ENCODE results near the gene CYYR1. TPM values are rescaled to one million over a fixed set of nuclear protein-coding genes. Genes with fewer than 3 reads are reported as not detected.

The CYYR1 gene
- polyA plus RNA-seq, 2 donors, result 4.0 to 4.2 TPM

- no peaks in the 10 kb centered on the region for H3K4me1 ChIP-seq (ENCODE audit: control insufficient read depth in 2 of 2, insufficient read depth in 2 of 2, low read length in 1 of 2)
- no peaks in the 10 kb centered on the region for H3K27me3 ChIP-seq (ENCODE audit: control insufficient read depth in 1 of 2, insufficient read depth in 2 of 2, low read length in 2 of 2)
- H3K36me3 ChIP-seq (ENCODE audit: control insufficient read depth in 2 of 2, insufficient read depth in 2 of 2, low read length in 1 of 2), result no peaks in the 10 kb centered on the region
- 34 to 48% methylated on average over 5 of the region's 5 CpGs for whole genome bisulfite sequencing, 2 donors
- no peaks in the 10 kb centered on the region for H3K9me3 ChIP-seq (ENCODE audit: control insufficient read depth in 2 of 2, insufficient read depth in 1 of 2, low read depth in 1 of 2, low read length in 1 of 2)
- H3K4me3 ChIP-seq (ENCODE audit: low read depth in 1 of 2, low read length in 2 of 2), result no peak overlapping the region
- H3K27ac ChIP-seq (ENCODE audit: low read depth in 2 of 2, low read length in 1 of 2), result peak overlapping the region; percentile 49 to 55
These were observed 123.9 kb downstream of the CYYR1 start for GRCh38 chr21:26449161-26449560.

DNA sequence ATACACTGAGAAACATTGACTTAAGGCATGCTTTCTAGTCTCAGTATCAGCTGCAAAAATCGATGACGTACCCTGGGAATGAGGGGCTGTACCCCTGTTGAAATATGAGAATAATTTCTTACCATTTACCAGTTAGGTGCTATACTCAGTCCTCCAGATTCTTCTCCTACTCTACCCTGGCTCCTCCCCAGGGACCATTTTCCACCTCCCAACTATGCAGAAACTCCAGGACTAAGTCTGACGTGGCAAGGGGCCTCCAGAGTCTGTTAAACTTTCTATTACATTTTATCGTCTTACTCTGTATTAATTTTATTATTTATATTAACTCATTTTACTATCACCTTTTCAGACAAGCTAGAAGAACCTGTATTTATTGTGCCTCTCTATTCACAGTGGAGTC, 124.3 kb downstream of the CYYR1 start:
- no peaks in the 10 kb centered on the region for H3K4me1 ChIP-seq (ENCODE audit: control insufficient read depth in 2 of 2, insufficient read depth in 2 of 2, low read length in 1 of 2)
- no peak overlapping the region for H3K4me3 ChIP-seq (ENCODE audit: low read depth in 1 of 2, low read length in 2 of 2)
- no peaks in the 10 kb centered on the region for H3K27me3 ChIP-seq (ENCODE audit: control insufficient read depth in 1 of 2, insufficient read depth in 2 of 2, low read length in 2 of 2)
- H3K27ac ChIP-seq (ENCODE audit: low read depth in 2 of 2, low read length in 1 of 2), result no peak overlapping the region
- 46 to 58% methylated on average over 4 of the region's 4 CpGs for WGBS, 2 donors
- no peaks in the 10 kb centered on the region for H3K9me3 ChIP-seq (ENCODE audit: control insufficient read depth in 2 of 2, insufficient read depth in 1 of 2, low read depth in 1 of 2, low read length in 1 of 2)
- no peaks in the 10 kb centered on the region for H3K36me3 ChIP-seq (ENCODE audit: control insufficient read depth in 2 of 2, insufficient read depth in 2 of 2, low read length in 1 of 2)

DNA sequence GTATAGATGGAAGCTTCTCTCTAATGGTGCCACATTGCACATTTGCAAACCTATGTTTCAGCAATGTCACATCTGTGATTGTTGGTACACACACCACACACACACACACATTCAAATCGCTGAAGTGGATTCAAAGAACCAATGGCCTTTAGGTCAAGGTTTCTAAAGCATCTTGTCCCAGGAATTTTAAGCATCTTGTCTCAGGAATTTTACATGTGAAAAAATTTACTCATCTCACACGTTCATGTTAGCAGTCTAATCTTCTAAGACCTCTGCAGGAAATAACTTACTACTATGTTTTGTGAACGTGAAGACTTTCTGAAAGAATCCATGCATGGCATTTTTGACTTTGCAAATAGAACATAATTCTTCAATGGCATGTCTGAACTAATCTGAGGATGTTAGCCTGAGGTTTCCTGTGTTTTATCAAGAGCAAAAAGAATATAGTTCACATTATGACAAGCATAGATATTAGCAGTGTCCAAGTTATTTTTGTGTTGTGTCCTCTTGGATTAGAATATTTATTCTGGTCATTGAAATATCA, 125.1 kb downstream of the CYYR1 start:
- H3K36me3 ChIP-seq (ENCODE audit: control insufficient read depth in 2 of 2, insufficient read depth in 2 of 2, low read length in 1 of 2), result no peaks in the 10 kb centered on the region
- H3K27ac ChIP-seq (ENCODE audit: low read depth in 2 of 2, low read length in 1 of 2), result no peak overlapping the region
- 34 to 36% methylated on average over 3 of the region's 3 CpGs for WGBS, 2 donors

DNA sequence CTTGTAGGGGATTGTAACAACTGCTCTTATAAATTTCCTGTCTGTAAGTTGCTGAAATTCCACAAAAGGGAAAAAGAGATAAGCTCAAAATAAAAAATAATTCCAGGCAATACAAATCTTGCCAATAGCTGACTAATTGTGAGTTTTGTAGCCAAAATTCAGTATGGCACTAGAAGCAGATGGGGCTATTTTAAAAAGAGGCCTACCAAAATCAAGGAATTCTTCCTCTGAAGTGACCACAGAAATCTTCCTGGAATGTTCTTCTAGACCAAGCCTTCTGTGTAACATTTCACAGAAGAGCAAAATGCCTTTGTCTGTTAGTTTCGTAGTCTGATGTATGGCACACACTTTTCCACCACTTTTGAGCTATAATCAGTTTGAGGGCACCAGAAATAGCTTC, 127.6 kb downstream of the CYYR1 start:
- no peak overlapping the region for H3K4me3 ChIP-seq (ENCODE audit: low read depth in 1 of 2, low read length in 2 of 2)

More for the DNA sequence above, 125.1 kb downstream of the CYYR1 start:
- no peak overlapping the region for H3K4me3 ChIP-seq (ENCODE audit: low read depth in 1 of 2, low read length in 2 of 2)
- no peaks in the 10 kb centered on the region for H3K4me1 ChIP-seq (ENCODE audit: control insufficient read depth in 2 of 2, insufficient read depth in 2 of 2, low read length in 1 of 2)
- H3K27me3 ChIP-seq (ENCODE audit: control insufficient read depth in 1 of 2, insufficient read depth in 2 of 2, low read length in 2 of 2), result no peaks in the 10 kb centered on the region
- no peaks in the 10 kb centered on the region for H3K9me3 ChIP-seq (ENCODE audit: control insufficient read depth in 2 of 2, insufficient read depth in 1 of 2, low read depth in 1 of 2, low read length in 1 of 2)

GRCh38 chr21:26444646-26445045, 128.4 kb downstream of the CYYR1 start:
- no peaks in the 10 kb centered on the region for H3K4me1 ChIP-seq (ENCODE audit: control insufficient read depth in 2 of 2, insufficient read depth in 2 of 2, low read length in 1 of 2)
- H3K9me3 ChIP-seq (ENCODE audit: control insufficient read depth in 2 of 2, insufficient read depth in 1 of 2, low read depth in 1 of 2, low read length in 1 of 2), result no peaks in the 10 kb centered on the region
- H3K27ac ChIP-seq (ENCODE audit: low read depth in 2 of 2, low read length in 1 of 2), result no peak overlapping the region
- WGBS, 2 donors, result 61 to 94% methylated on average over 1 of the region's 1 CpG
- no peaks in the 10 kb centered on the region for H3K36me3 ChIP-seq (ENCODE audit: control insufficient read depth in 2 of 2, insufficient read depth in 2 of 2, low read length in 1 of 2)
- H3K27me3 ChIP-seq (ENCODE audit: control insufficient read depth in 1 of 2, insufficient read depth in 2 of 2, low read length in 2 of 2), result no peaks in the 10 kb centered on the region
- no peak overlapping the region for H3K4me3 ChIP-seq (ENCODE audit: low read depth in 1 of 2, low read length in 2 of 2)

More for the DNA sequence above, 127.6 kb downstream of the CYYR1 start:
- Histone ChIP-seq H3K4me1 (ENCODE audit: control insufficient read depth in 2 of 2, insufficient read depth in 2 of 2, low read length in 1 of 2) (no peaks in the 10 kb centered on the region), H3K9me3 (ENCODE audit: control insufficient read depth in 2 of 2, insufficient read depth in 1 of 2, low read depth in 1 of 2, low read length in 1 of 2) (no peaks in the 10 kb centered on the region), H3K27me3 (ENCODE audit: control insufficient read depth in 1 of 2, insufficient read depth in 2 of 2, low read length in 2 of 2) (no peaks in the 10 kb centered on the region), H3K27ac (ENCODE audit: low read depth in 2 of 2, low read length in 1 of 2) (no peak overlapping the region), H3K36me3 (ENCODE audit: control insufficient read depth in 2 of 2, insufficient read depth in 2 of 2, low read length in 1 of 2) (no peaks in the 10 kb centered on the region)
- whole genome bisulfite sequencing, 2 donors, result 74 to 85% methylated on average over 1 of the region's 1 CpG

- no peak overlapping the region for H3K27ac ChIP-seq (ENCODE audit: low read depth in 2 of 2, low read length in 1 of 2)
These were observed 129.2 kb downstream of the CYYR1 start for GRCh38 chr21:26443867-26444266.

GRCh38 chr21:26443291-26443690, 129.8 kb downstream of the CYYR1 start:
- 43 to 72% methylated on average over 1 of the region's 1 CpG for WGBS, 2 donors
- H3K27me3 ChIP-seq (ENCODE audit: control insufficient read depth in 1 of 2, insufficient read depth in 2 of 2, low read length in 2 of 2), result no peaks in the 10 kb centered on the region
- H3K36me3 ChIP-seq (ENCODE audit: control insufficient read depth in 2 of 2, insufficient read depth in 2 of 2, low read length in 1 of 2), result no peaks in the 10 kb centered on the region
- no peak overlapping the region for H3K4me3 ChIP-seq (ENCODE audit: low read depth in 1 of 2, low read length in 2 of 2)
- no peaks in the 10 kb centered on the region for H3K9me3 ChIP-seq (ENCODE audit: control insufficient read depth in 2 of 2, insufficient read depth in 1 of 2, low read depth in 1 of 2, low read length in 1 of 2)
- no peak overlapping the region for H3K27ac ChIP-seq (ENCODE audit: low read depth in 2 of 2, low read length in 1 of 2)
- no peaks in the 10 kb centered on the region for H3K4me1 ChIP-seq (ENCODE audit: control insufficient read depth in 2 of 2, insufficient read depth in 2 of 2, low read length in 1 of 2)

More at GRCh38 chr21:26443867-26444266, 129.2 kb downstream of the CYYR1 start:
- WGBS, 2 donors, result 90 to 96% methylated on average over 1 of the region's 1 CpG
- Histone ChIP-seq H3K4me3 (ENCODE audit: low read depth in 1 of 2, low read length in 2 of 2) (no peak overlapping the region), H3K4me1 (ENCODE audit: control insufficient read depth in 2 of 2, insufficient read depth in 2 of 2, low read length in 1 of 2) (no peaks in the 10 kb centered on the region), H3K9me3 (ENCODE audit: control insufficient read depth in 2 of 2, insufficient read depth in 1 of 2, low read depth in 1 of 2, low read length in 1 of 2) (no peaks in the 10 kb centered on the region), H3K36me3 (ENCODE audit: control insufficient read depth in 2 of 2, insufficient read depth in 2 of 2, low read length in 1 of 2) (no peaks in the 10 kb centered on the region), H3K27me3 (ENCODE audit: control insufficient read depth in 1 of 2, insufficient read depth in 2 of 2, low read length in 2 of 2) (no peaks in the 10 kb centered on the region)

- H3K4me3 ChIP-seq (ENCODE audit: low read depth in 1 of 2, low read length in 2 of 2), result no peak overlapping the region
- no peaks in the 10 kb centered on the region for H3K36me3 ChIP-seq (ENCODE audit: control insufficient read depth in 2 of 2, insufficient read depth in 2 of 2, low read length in 1 of 2)
- H3K27me3 ChIP-seq (ENCODE audit: control insufficient read depth in 1 of 2, insufficient read depth in 2 of 2, low read length in 2 of 2), result no peaks in the 10 kb centered on the region
- H3K9me3 ChIP-seq (ENCODE audit: control insufficient read depth in 2 of 2, insufficient read depth in 1 of 2, low read depth in 1 of 2, low read length in 1 of 2), result no peaks in the 10 kb centered on the region
- WGBS, 2 donors, result 70 to 79% methylated on average over 2 of the region's 2 CpGs
- H3K27ac ChIP-seq (ENCODE audit: low read depth in 2 of 2, low read length in 1 of 2), result no peak overlapping the region
- H3K4me1 ChIP-seq (ENCODE audit: control insufficient read depth in 2 of 2, insufficient read depth in 2 of 2, low read length in 1 of 2), result no peaks in the 10 kb centered on the region
These were observed 131.9 kb downstream of the CYYR1 start for GRCh38 chr21:26441149-26441548.

- Histone ChIP-seq H3K4me3 (ENCODE audit: low read depth in 1 of 2, low read length in 2 of 2) (no peak overlapping the region), H3K27ac (ENCODE audit: low read depth in 2 of 2, low read length in 1 of 2) (no peak overlapping the region), H3K4me1 (ENCODE audit: control insufficient read depth in 2 of 2, insufficient read depth in 2 of 2, low read length in 1 of 2) (no peaks in the 10 kb centered on the region)
These were observed 134.1 kb downstream of the CYYR1 start for GRCh38 chr21:26438976-26439375.

GRCh38 chr21:26437326-26438009, 135.6 kb downstream of the CYYR1 start:
- Histone ChIP-seq H3K9me3 (ENCODE audit: control insufficient read depth in 2 of 2, insufficient read depth in 1 of 2, low read depth in 1 of 2, low read length in 1 of 2) (no peaks in the 10 kb centered on the region), H3K4me3 (ENCODE audit: low read depth in 1 of 2, low read length in 2 of 2) (no peak overlapping the region), H3K36me3 (ENCODE audit: control insufficient read depth in 2 of 2, insufficient read depth in 2 of 2, low read length in 1 of 2) (no peaks in the 10 kb centered on the region), H3K27me3 (ENCODE audit: control insufficient read depth in 1 of 2, insufficient read depth in 2 of 2, low read length in 2 of 2) (no peaks in the 10 kb centered on the region), H3K4me1 (ENCODE audit: control insufficient read depth in 2 of 2, insufficient read depth in 2 of 2, low read length in 1 of 2) (no peaks in the 10 kb centered on the region), H3K27ac (ENCODE audit: low read depth in 2 of 2, low read length in 1 of 2) (no peak overlapping the region)
- 85 to 90% methylated on average over 1 of the region's 1 CpG for WGBS, 2 donors

More at GRCh38 chr21:26438976-26439375, 134.1 kb downstream of the CYYR1 start:
- no peaks in the 10 kb centered on the region for H3K9me3 ChIP-seq (ENCODE audit: control insufficient read depth in 2 of 2, insufficient read depth in 1 of 2, low read depth in 1 of 2, low read length in 1 of 2)
- no peaks in the 10 kb centered on the region for H3K27me3 ChIP-seq (ENCODE audit: control insufficient read depth in 1 of 2, insufficient read depth in 2 of 2, low read length in 2 of 2)
- H3K36me3 ChIP-seq (ENCODE audit: control insufficient read depth in 2 of 2, insufficient read depth in 2 of 2, low read length in 1 of 2), result no peaks in the 10 kb centered on the region
